CD4-positive, alpha-beta memory T cell (primary cell): Measurements from ENCODE around the gene NMNAT3. TPM values are rescaled to one million over a fixed set of nuclear protein-coding genes. Genes with fewer than 3 reads are reported as not detected.

Source experiments
- CTCF ChIA-PET: fragments of 350-600 bp; sonication (Branson Sonifier 250); formaldehyde crosslinking; loops from one replicate; lab custom pipeline; 2021; ENCODE audit warnings: inconsistent platforms; ENCODE audit not compliant: partially characterized antibody; lab: Charles Lee
- POLR2A ChIA-PET: fragments of 350-600 bp; sonication (Branson Sonifier 250); formaldehyde crosslinking; loops from one replicate; lab custom pipeline; 2021; ENCODE audit not compliant: partially characterized antibody; lab: Charles Lee
- DNase-seq, 5 donors: peaks; one replicate each; pipeline versions ENCODE4 v3.0.0 to v3.0.0-alpha.2; 2020 to 2022; ENCODE audit warnings: mixed read lengths in 1 of 5
- H3K27ac ChIP-seq: one replicate; pipeline ENCODE4 v1.7.0; 2013; ENCODE audit warnings: low read depth, low read length
- H3K27me3 ChIP-seq: 2 replicates; pipeline ENCODE4 v1.7.0; 2013; ENCODE audit warnings: mild to moderate bottlenecking, low read length, moderate library complexity; ENCODE audit not compliant: insufficient read depth
- H3K36me3 ChIP-seq: 2 replicates; pipeline ENCODE4 v1.7.0; 2013; ENCODE audit warnings: mild to moderate bottlenecking, low read length, moderate library complexity; ENCODE audit not compliant: insufficient read depth
- H3K4me1 ChIP-seq: 2 replicates; pipeline ENCODE4 v1.7.0; 2013; ENCODE audit warnings: mild to moderate bottlenecking, low read length, moderate library complexity; ENCODE audit not compliant: insufficient read depth
- H3K4me3 ChIP-seq, 2 donors: one replicate each; pipeline ENCODE4 v1.7.0; 2013; ENCODE audit warnings: low read length in 2 of 2, mild to moderate bottlenecking in 1 of 2
- H3K9me3 ChIP-seq, 2 donors: one replicate each; pipeline ENCODE4 v1.7.0; 2013; ENCODE audit warnings: low read length in 2 of 2, control low read depth in 1 of 2; ENCODE audit not compliant: control insufficient read depth in 1 of 2
- H3K27ac Mint-ChIP-seq, 7 donors: one replicate each; pipeline ENCODE4 v1.8.0; 2020 to 2021; ENCODE audit warnings: mixed read lengths in 7 of 7, mild to moderate bottlenecking in 6 of 7, inconsistent platforms in 3 of 7, moderate library complexity in 3 of 7
- H3K27me3 Mint-ChIP-seq, 2 donors: one replicate each; pipeline ENCODE4 v1.8.0; 2020 to 2021; ENCODE audit warnings: mixed read lengths in 2 of 2
- H3K36me3 Mint-ChIP-seq, 2 donors: one replicate each; pipeline ENCODE4 v1.8.0; 2020 to 2021; ENCODE audit warnings: mixed read lengths in 2 of 2, inconsistent platforms in 1 of 2, mild to moderate bottlenecking in 1 of 2
- H3K4me1 Mint-ChIP-seq, 4 donors: one replicate each; pipeline ENCODE4 v1.8.0; 2020 to 2021; ENCODE audit warnings: mixed read lengths in 4 of 4, mild to moderate bottlenecking in 1 of 4
- H3K4me3 Mint-ChIP-seq, 8 donors: one replicate each; pipeline ENCODE4 v1.8.0; 2020 to 2021; ENCODE audit warnings: mixed read lengths in 8 of 8, mild to moderate bottlenecking in 7 of 8, moderate library complexity in 6 of 8, inconsistent platforms in 3 of 8
- H3K9me3 Mint-ChIP-seq, 8 donors: one replicate each; pipeline ENCODE4 v1.8.0; 2020 to 2021; ENCODE audit warnings: mixed read lengths in 8 of 8, mild to moderate bottlenecking in 5 of 8, inconsistent platforms in 3 of 8, moderate library complexity in 1 of 8
- intact Hi-C: fragments of 100-400 bp; cut with micrococcal nuclease; formaldehyde crosslinking; loops from one replicate; pipeline ENCODE4 v1.15.1; 2023
- polyA plus RNA-seq, 2 donors: library from polyadenylated mRNA; unstranded; fragments of 300-500 nt; fragmentation: Illumina TruSeq; gene quantifications; one replicate each; pipeline ENCODE4 v1.2.3, GENCODE V29; 2021
- total RNA-seq, 2 experiments: library from RNA; stranded (reverse); gene quantifications; one replicate each; pipeline ENCODE4 v1.2.3, GENCODE V29; 2021

The NMNAT3 gene
- total and polyA plus RNA-seq, 4 experiments from 2014 or later, result 1.6 to 4.0 (median 2.2) TPM

GRCh38 chr3:139546772-139547171 lies 131.0 kb downstream of the NMNAT3 start:
- Histone ChIP-seq H3K27me3 (no peaks in the 10 kb centered on the region), H3K9me3 (no peaks in the 10 kb centered on the region), H3K4me3 (no peak overlapping the region), H3K36me3 (no peaks in the 10 kb centered on the region), H3K27ac (no peak overlapping the region), H3K4me1 (no peaks in the 10 kb centered on the region)
- ChIA-PET POLR2A (no interaction called here), CTCF (no interaction called here)
- DNase-seq, result no peak
- no peak overlapping the region for H3K27ac Mint-ChIP-seq
- no peaks in the 10 kb centered on the region for H3K4me1 Mint-ChIP-seq
- peaks cover 2 to 10% of the 10 kb centered on the region in 2 donors for H3K27me3 Mint-ChIP-seq
- intact Hi-C loops, result no loop called here
- no peaks in the 10 kb centered on the region for H3K9me3 Mint-ChIP-seq
- no peak overlapping the region for H3K4me3 Mint-ChIP-seq
- H3K36me3 Mint-ChIP-seq, result no peaks in the 10 kb centered on the region

- Mint-ChIP-seq H3K27ac (no peak overlapping the region), H3K27me3 (peaks cover 16 to 31% of the 10 kb centered on the region in 2 donors)
- CTCF ChIA-PET, result no interaction called here
These were observed 136.1 kb downstream of the NMNAT3 start for GRCh38 chr3:139541532-139542288.

GRCh38 chr3:139540651-139541531 lies 136.9 kb downstream of the NMNAT3 start:
- H3K9me3 Mint-ChIP-seq, result no peaks in the 10 kb centered on the region
- Histone ChIP-seq H3K27me3 (no peaks in the 10 kb centered on the region), H3K9me3 (no peaks in the 10 kb centered on the region), H3K4me1 (no peaks in the 10 kb centered on the region), H3K36me3 (no peaks in the 10 kb centered on the region), H3K4me3 (no peak overlapping the region), H3K27ac (no peak overlapping the region)
- intact Hi-C loops, result no loop called here
- POLR2A ChIA-PET, result no interaction called here
- CTCF ChIA-PET, result no interaction called here
- peak overlapping the region in 1 of 8 donors; percentile 57 for H3K4me3 Mint-ChIP-seq
- H3K27me3 Mint-ChIP-seq, result peaks cover 16 to 31% of the 10 kb centered on the region in 2 donors
- peaks cover 0 to 12% (median 4%) of the 10 kb centered on the region in 4 donors for H3K4me1 Mint-ChIP-seq
- DNase-seq, result no peak
- H3K36me3 Mint-ChIP-seq, result no peaks in the 10 kb centered on the region
- no peak overlapping the region for H3K27ac Mint-ChIP-seq

More at GRCh38 chr3:139541532-139542288, 136.1 kb downstream of the NMNAT3 start:
- no peak overlapping the region for H3K4me3 Mint-ChIP-seq
- H3K4me3 ChIP-seq, result no peak overlapping the region
- no peaks in the 10 kb centered on the region for H3K4me1 ChIP-seq
- peaks cover 0 to 12% (median 4%) of the 10 kb centered on the region in 4 donors for H3K4me1 Mint-ChIP-seq
- POLR2A ChIA-PET, result no interaction called here
- H3K27ac ChIP-seq, result no peak overlapping the region
- H3K9me3 ChIP-seq, result no peaks in the 10 kb centered on the region
- intact Hi-C loops, result no loop called here
- no peaks in the 10 kb centered on the region for H3K27me3 ChIP-seq
- H3K9me3 Mint-ChIP-seq, result no peaks in the 10 kb centered on the region
- DNase-seq, result no peak
- no peaks in the 10 kb centered on the region for H3K36me3 ChIP-seq
- no peaks in the 10 kb centered on the region for H3K36me3 Mint-ChIP-seq

- CTCF ChIA-PET, result no interaction called here
- H3K27ac ChIP-seq, result no peak overlapping the region
- Mint-ChIP-seq H3K4me1 (peaks cover 0 to 12% (median 4%) of the 10 kb centered on the region in 4 donors), H3K4me3 (peak overlapping the region in 1 of 8 donors; percentile 7), H3K36me3 (no peaks in the 10 kb centered on the region), H3K9me3 (no peaks in the 10 kb centered on the region), H3K27ac (no peak overlapping the region), H3K27me3 (peaks cover 18 to 31% of the 10 kb centered on the region in 2 donors)
- H3K36me3 ChIP-seq, result no peaks in the 10 kb centered on the region
- DNase-seq, result no peak
- no peaks in the 10 kb centered on the region for H3K9me3 ChIP-seq
- intact Hi-C loops, result no loop called here
- H3K4me3 ChIP-seq, result no peak overlapping the region
- no peaks in the 10 kb centered on the region for H3K27me3 ChIP-seq
- POLR2A ChIA-PET, result no interaction called here
- no peaks in the 10 kb centered on the region for H3K4me1 ChIP-seq
These were observed 139.0 kb downstream of the NMNAT3 start for GRCh38 chr3:139538733-139539132.

- intact Hi-C loops, result no loop called here
- H3K27ac ChIP-seq, result no peak overlapping the region
- Mint-ChIP-seq H3K27me3 (peaks cover 18 to 31% of the 10 kb centered on the region in 2 donors), H3K4me1 (peaks cover 0 to 12% (median 4%) of the 10 kb centered on the region in 4 donors), H3K9me3 (no peaks in the 10 kb centered on the region), H3K36me3 (no peaks in the 10 kb centered on the region), H3K4me3 (no peak overlapping the region), H3K27ac (no peak overlapping the region)
- no peak overlapping the region for H3K4me3 ChIP-seq
- H3K9me3 ChIP-seq, result no peaks in the 10 kb centered on the region
- no peak for DNase-seq
- H3K27me3 ChIP-seq, result no peaks in the 10 kb centered on the region
- ChIA-PET CTCF (no interaction called here), POLR2A (no interaction called here)
- no peaks in the 10 kb centered on the region for H3K4me1 ChIP-seq
- H3K36me3 ChIP-seq, result no peaks in the 10 kb centered on the region
These were observed 139.8 kb downstream of the NMNAT3 start for GRCh38 chr3:139537795-139538621.

GRCh38 chr3:139537361-139537760 lies 140.4 kb downstream of the NMNAT3 start:
- H3K27ac Mint-ChIP-seq, result no peak overlapping the region
- no peak overlapping the region for H3K4me3 Mint-ChIP-seq
- Histone ChIP-seq H3K27me3 (no peaks in the 10 kb centered on the region), H3K27ac (no peak overlapping the region), H3K36me3 (no peaks in the 10 kb centered on the region), H3K4me3 (no peak overlapping the region), H3K4me1 (no peaks in the 10 kb centered on the region), H3K9me3 (no peaks in the 10 kb centered on the region)
- ChIA-PET POLR2A (no interaction called here), CTCF (no interaction called here)
- H3K9me3 Mint-ChIP-seq, result no peaks in the 10 kb centered on the region
- no peak for DNase-seq
- H3K27me3 Mint-ChIP-seq, result peaks cover 18 to 28% of the 10 kb centered on the region in 2 donors
- intact Hi-C loops, result no loop called here
- H3K4me1 Mint-ChIP-seq, result peaks cover 0 to 12% (median 4%) of the 10 kb centered on the region in 4 donors
- H3K36me3 Mint-ChIP-seq, result no peaks in the 10 kb centered on the region
